PC-3 (cell line): ENCODE results near the gene CCDC66.

Experiments
- CTCF ChIP-seq: fragments of 300-600 bp; sonication (generic); conservative IDR thresholded peaks from 2 replicates; pipeline ENCODE4 v1.5.1; 2017; ENCODE audit warnings: antibody characterized with exemption, low read depth, mild to moderate bottlenecking, low read length
- EZH2phosphoT487 ChIP-seq: fragments of 300-600 bp; sonication (generic); IDR thresholded peaks from 2 replicates; pipeline ENCODE4 v1.6.1; 2018; ENCODE audit warnings: mild to moderate bottlenecking, antibody characterized with exemption, low read length, borderline replicate concordance

- TF ChIP-seq CTCF, result peak; percentile 49
- no peak for TF ChIP-seq EZH2phosphoT487
Measured at GRCh38 chr3:56547486-56547885, 9.5 kb upstream of the CCDC66 start.
